HepG2 (cell line): ENCODE data around the gene CNOT10.

ENCODE experiments used
- IRF2 ChIP-seq: IDR thresholded peaks from 2 replicates; pipeline ENCODE4 v1.6.1; 2018; ENCODE audit warnings: missing genetic modification reagents, missing compliant biosample characterization
- MAFG ChIP-seq: sonication (generic); formaldehyde crosslinking; IDR thresholded peaks from 2 replicates; pipeline ENCODE4 v1.5.1; 2020; ENCODE audit warnings: mild to moderate bottlenecking, missing genetic modification reagents
- MAFK ChIP-seq, 2 experiments: IDR thresholded peaks in 1 of 2; conservative IDR thresholded peaks in 1 of 2; 2 replicates each; pipeline ENCODE4 v1.6.1; 2011; ENCODE audit warnings: improper control_type of control experiment in 2 of 2, low read length in 2 of 2
- MYC ChIP-seq: sonication (generic); formaldehyde crosslinking; IDR thresholded peaks from 2 replicates; pipeline ENCODE4 v1.9.0; 2021; ENCODE audit warnings: missing genetic modification reagents, borderline replicate concordance
- NRL ChIP-seq: sonication (generic); formaldehyde crosslinking; IDR thresholded peaks from 2 replicates; pipeline ENCODE4 v1.5.0; 2020; ENCODE audit warnings: missing genetic modification reagents, mild to moderate bottlenecking, moderate library complexity, borderline replicate concordance
- SMC3 ChIP-seq: IDR thresholded peaks from 2 replicates; pipeline ENCODE4 v1.6.1; 2011; ENCODE audit warnings: low read length, improper control_type of control experiment
- TAF1 ChIP-seq: sonication (generic); formaldehyde crosslinking; IDR thresholded peaks from 2 replicates; pipeline ENCODE4 v1.4.0; 2020; ENCODE audit warnings: missing genetic modification reagents
- TCF12 ChIP-seq, 2 experiments: fragments of 450-650 bp in 1 of 2; sonication (generic) in 1 of 2; formaldehyde crosslinking in 1 of 2; IDR thresholded peaks; 2 replicates each; pipeline versions ENCODE4 v1.6.1 to v1.8.0; 2017 to 2022; ENCODE audit warnings: antibody characterized with exemption in 1 of 2, mild to moderate bottlenecking in 1 of 2, missing genetic modification reagents in 1 of 2, moderate library complexity in 1 of 2
- ZNF670 ChIP-seq: sonication (generic); formaldehyde crosslinking; IDR thresholded peaks from 2 replicates; pipeline ENCODE4 v1.8.0; 2022; ENCODE audit warnings: mild to moderate bottlenecking, missing genetic modification reagents, borderline replicate concordance
- TF ChIP-seq, protein P1 (sequence below): sonication (generic); formaldehyde crosslinking; IDR thresholded peaks from 2 replicates; pipeline ENCODE4 v1.5.0; 2020; ENCODE audit warnings: mild to moderate bottlenecking, missing genetic modification reagents, moderate library complexity

DNA sequence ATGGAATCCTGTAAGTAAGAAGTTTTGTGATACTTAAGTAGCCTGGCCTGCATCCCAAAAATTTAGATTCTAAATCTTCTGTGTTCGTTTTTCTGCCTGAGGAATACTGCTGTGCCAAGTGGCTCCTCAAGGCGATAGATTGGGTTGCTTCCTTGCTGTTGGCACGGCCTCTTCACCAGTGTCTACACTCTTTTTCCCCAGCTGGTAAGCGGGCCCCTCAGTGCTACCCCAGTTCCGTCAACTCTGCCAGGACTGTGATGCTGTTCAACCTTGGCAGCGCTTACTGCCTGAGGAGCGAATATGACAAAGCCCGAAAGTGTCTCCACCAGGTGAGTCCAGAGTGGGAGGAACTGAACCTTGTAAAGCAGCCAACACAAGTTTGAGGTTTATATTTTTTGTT is 79.5 kb downstream of the CNOT10 start:
- no peak for TF ChIP-seq NRL (CRISPR knock-in tag)
- no peak for TF ChIP-seq TCF12 (IDR thresholded peaks at IDR 0.05)
- no peak for TF ChIP-seq TCF12 (CRISPR knock-in tag; IDR thresholded peaks at IDR 0.05)
- no peak for TF ChIP-seq ZNF670 (CRISPR knock-in tag)
- TF ChIP-seq IRF2 (CRISPR knock-in tag), result no peak
- TF ChIP-seq MAFG (CRISPR knock-in tag), result no peak
- TF ChIP-seq MYC (CRISPR knock-in tag), result no peak
- TF ChIP-seq, protein P1, sequence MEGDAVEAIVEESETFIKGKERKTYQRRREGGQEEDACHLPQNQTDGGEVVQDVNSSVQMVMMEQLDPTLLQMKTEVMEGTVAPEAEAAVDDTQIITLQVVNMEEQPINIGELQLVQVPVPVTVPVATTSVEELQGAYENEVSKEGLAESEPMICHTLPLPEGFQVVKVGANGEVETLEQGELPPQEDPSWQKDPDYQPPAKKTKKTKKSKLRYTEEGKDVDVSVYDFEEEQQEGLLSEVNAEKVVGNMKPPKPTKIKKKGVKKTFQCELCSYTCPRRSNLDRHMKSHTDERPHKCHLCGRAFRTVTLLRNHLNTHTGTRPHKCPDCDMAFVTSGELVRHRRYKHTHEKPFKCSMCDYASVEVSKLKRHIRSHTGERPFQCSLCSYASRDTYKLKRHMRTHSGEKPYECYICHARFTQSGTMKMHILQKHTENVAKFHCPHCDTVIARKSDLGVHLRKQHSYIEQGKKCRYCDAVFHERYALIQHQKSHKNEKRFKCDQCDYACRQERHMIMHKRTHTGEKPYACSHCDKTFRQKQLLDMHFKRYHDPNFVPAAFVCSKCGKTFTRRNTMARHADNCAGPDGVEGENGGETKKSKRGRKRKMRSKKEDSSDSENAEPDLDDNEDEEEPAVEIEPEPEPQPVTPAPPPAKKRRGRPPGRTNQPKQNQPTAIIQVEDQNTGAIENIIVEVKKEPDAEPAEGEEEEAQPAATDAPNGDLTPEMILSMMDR (CRISPR knock-in tag), result no peak
- no peak for TF ChIP-seq TAF1 (CRISPR knock-in tag)
- TF ChIP-seq MAFK (conservative IDR thresholded peaks at IDR 0.05 in 1 of 2, IDR thresholded peaks at IDR 0.05 in 1 of 2; ENCODE audit: low read length in 2 of 2), result no peak
- no peak for TF ChIP-seq SMC3
